Activated CD8-positive, alpha-beta memory T cell treated with anti-CD3 and anti-CD28 coated beads, Interleukin-2, amount 50 U/mL, for 48 hours (primary cell): ENCODE results near the gene NPM3.
A peak's percentile ranks its signal among the peaks of the same experiment; 100 is the strongest.
"Not testable (repeated sequence)": the region's sequence is repeated elsewhere in the genome, so short reads cannot be mapped to it uniquely, and the experiment has no call there.

Source experiments
- DNase-seq: peaks from one replicate; pipeline ENCODE4 v3.0.0-alpha.2; 2020

NPM3 gene

GRCh38 chr10:101803511-101803910 is 20.3 kb upstream of the NPM3 start:
- no peak for DNase-seq

- no peak for DNase-seq
Observed at GRCh38 chr10:101797403-101798059, 14.3 kb upstream of the NPM3 start.

GRCh38 chr10:101793526-101793925 is 10.3 kb upstream of the NPM3 start:
- DNase-seq, result no peak

GRCh38 chr10:101789686-101790085 is 6.4 kb upstream of the NPM3 start:
- DNase-seq, result no peak

DNA sequence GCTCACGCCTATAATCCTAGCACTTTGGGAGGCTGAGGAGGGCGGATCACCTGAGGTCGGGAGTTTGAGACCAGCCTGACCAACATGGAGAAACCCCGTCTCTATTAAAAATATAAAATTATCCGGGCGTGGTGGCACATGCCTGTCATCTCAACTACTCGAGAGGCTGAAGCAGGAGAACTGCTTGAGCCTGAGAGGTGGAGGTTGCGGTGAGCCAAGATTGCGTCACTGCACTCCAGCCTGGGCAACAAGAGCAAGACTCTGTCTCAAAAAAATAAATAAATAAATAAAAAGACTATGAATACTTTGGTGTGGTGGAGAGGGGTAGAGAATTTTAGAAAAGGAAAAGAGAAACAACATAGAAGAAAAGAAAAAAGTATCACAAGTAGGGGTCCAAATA is 6.0 kb upstream of the NPM3 start:
- DNase-seq, result not testable (repeated sequence)

DNA sequence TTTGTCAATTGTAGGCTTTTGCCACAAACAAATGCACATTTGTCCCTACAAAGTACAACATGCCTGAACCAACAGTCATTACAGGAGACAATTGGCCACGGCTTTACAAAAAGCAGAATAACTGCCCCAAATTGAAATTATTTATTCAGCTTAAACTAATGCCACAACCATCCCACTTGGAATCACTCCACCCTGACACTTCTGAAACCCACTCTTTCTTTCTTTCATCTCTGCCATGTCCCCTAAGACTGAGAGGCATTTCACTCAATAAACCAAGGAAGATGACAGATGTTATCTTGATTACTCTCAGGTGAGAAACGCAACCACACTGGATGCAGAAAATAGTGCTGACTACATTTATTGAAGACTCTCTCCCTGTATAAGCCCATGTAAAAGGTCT is 2.6 kb upstream of the NPM3 start:
- no peak for DNase-seq

DNA sequence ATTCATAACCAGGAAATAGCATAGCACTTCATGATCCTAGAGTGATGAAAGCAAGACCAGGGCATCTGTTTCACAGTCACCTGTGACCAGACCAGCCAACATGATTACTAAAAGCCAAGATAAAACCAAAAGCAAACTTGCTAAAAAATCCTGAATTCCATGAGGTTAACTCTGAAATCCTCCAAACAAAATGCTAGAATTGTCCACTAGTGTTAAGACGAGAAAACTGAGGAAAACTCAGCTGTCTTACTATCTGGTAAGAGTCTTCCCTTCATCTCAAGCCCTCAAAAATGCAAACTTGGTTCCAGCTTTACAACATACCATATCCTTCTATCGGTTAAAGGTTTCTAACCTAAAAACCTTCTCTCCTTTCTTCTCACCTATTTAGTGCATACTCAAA is 1.3 kb upstream of the NPM3 start:
- DNase-seq, result no peak

- no peak for DNase-seq
Observed at GRCh38 chr10:101783736-101784118, 481 bp upstream of the NPM3 start.

- DNase-seq, result no peak
Observed at GRCh38 chr10:101781984-101782810, 1.0 kb downstream of the NPM3 start.

DNA sequence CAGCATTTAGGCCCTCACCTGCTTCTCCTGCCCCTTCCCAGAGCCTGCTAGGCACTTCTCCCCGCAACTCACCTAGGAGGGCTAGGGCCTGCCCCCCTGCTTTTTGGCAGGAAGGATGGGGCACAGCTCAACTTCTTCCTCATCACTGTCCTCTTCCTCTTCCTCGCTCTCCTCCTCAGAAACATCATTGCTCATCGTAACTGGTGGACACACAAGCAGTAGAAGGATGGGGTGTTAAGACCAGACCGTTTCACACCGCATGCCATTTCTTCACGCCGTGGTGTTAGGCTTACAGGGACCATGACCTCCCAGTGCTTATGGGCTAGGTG is 1.6 kb downstream of the NPM3 start:
- no peak for DNase-seq

GRCh38 chr10:101780818-101781654 is 2.2 kb downstream of the NPM3 start:
- DNase-seq, result peak; percentile 89

- DNase-seq, result peak; percentile 55
Observed at GRCh38 chr10:101780187-101780817, 2.9 kb downstream of the NPM3 start.

DNA sequence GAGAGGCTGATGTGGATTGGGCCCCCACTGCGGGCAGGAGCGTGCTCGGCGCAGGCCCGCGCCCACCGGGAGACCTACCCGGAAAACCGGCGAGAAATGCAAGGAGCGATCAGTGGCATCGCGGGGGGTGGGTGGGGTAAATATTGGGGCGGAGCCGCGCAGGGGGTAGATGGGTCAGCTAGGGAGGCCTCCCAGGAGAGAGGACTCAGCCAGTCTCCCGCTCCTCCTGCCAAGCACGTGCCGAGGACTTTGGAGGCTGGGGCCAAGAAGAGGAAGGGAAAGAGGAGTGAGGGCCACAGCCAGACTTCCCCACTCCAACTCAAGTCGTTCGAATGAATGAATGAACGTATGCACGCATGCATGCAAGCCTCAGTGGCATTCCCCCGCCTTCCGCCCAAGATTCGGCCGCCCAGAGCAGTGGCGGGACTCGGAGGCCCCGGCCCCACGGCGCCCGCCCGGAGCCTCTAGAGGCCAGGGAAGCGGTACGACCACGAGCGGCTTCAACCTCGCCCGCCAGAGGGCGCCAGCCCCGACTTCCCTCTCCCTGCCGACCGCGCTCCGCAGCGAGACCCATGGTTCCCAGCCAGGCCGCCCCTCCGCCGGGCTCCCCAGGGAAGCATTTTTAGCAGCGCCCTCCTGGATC is 3.6 kb downstream of the NPM3 start:
- peak; percentile 97 for DNase-seq

DNA sequence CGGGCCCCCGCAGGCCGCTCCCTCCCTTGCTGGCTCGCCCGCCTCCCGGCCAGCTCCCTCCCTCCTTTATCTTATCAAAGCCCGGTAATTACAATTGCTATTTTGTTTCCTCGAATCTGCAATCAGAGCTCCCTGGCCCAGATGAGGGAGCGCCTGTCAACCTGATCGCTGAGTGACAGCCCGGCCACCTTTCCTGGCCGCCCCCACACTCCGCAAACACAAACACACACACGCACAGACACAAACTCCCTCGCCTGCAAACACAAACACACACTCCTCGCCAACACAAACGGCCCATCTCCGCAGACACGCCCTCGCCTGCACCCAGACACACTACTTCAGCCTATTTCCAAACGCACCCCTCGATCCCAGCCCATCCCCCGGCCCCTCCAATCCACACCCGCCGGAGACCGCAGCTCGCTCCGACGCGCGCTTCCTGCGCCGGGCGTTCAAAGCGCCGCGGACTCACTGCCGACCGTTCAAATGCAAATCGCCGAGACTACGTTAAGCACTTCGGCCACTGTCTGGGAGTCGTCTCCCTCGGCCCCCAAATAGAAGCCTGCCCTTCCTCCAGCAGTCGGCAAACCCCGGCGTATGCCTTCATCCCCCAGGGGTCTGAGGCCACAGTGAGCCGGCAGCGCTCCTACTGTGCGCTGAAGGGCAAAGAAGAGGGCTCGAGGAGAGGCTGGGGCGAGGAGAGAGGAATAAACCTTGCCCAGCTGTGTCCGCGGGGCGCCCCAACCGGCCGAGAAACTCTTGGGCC is 4.3 kb downstream of the NPM3 start:
- peak; percentile 62 for DNase-seq

DNA sequence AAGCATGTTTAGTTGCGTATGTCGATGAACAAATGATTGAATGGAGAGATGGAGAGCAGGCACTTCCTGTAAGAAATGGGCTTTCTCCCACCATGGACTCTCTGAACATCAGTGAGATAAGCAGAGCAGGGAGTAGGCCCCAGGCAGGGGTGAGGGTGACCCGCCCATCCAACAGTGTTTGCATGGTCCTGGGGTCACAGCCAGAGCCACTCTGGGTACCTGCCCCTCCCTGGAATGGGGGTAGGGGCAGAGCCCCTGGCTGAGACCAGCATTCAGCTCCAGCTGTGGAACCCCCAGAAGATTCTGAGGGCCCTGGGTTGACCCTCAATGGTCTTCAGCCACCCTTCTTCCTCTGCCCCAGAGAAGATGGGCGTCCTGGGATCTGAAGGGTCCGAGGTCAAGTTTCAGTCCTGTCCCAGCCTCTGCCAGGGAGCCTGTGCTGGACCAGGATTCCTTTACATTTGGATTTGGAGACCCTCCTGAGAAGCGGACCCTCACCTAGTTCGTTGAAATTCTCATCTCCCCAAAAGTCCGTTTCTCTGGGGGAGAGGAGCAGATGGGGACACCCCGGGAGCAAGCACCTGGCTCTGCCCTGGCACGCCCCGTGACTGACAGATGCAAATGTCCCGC is 5.0 kb downstream of the NPM3 start:
- peak; percentile 57 for DNase-seq

- peak; percentile 51 for DNase-seq
Observed at GRCh38 chr10:101777619-101778145, 5.6 kb downstream of the NPM3 start.

DNA sequence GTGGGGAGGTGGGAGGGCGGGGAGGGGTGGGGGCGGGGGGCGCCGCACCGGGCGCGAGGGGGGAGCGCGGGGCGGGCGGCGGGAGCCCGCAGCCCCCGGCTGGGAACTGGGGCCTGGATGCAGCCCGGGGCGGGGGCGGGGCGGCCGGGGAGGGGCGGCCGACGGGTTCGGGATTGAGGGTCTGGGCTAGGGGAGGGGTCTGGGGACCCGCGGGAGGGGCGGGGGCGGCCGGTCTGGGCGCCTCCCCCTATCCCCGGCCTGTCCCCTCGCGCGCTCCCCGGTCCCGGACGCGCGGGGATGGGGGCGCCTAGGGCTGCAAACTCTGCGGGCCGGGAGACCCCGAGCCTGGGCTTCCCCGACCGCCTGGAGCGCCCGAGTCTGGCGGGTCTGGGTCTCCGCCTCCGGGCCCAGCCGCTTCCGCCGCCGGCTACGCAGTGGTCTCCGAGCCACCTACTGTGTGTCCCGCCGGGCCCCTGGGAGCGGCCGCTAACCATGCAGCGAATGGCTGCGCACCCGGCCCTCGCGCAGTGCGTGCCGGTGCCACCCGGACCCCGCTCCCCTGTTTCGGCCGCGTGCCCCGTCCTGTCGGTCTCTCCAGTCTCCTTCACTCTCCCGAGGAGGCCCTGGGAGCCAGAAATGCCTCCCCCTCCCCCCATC is 7.0 kb downstream of the NPM3 start:
- DNase-seq, result peak; percentile 52

DNA sequence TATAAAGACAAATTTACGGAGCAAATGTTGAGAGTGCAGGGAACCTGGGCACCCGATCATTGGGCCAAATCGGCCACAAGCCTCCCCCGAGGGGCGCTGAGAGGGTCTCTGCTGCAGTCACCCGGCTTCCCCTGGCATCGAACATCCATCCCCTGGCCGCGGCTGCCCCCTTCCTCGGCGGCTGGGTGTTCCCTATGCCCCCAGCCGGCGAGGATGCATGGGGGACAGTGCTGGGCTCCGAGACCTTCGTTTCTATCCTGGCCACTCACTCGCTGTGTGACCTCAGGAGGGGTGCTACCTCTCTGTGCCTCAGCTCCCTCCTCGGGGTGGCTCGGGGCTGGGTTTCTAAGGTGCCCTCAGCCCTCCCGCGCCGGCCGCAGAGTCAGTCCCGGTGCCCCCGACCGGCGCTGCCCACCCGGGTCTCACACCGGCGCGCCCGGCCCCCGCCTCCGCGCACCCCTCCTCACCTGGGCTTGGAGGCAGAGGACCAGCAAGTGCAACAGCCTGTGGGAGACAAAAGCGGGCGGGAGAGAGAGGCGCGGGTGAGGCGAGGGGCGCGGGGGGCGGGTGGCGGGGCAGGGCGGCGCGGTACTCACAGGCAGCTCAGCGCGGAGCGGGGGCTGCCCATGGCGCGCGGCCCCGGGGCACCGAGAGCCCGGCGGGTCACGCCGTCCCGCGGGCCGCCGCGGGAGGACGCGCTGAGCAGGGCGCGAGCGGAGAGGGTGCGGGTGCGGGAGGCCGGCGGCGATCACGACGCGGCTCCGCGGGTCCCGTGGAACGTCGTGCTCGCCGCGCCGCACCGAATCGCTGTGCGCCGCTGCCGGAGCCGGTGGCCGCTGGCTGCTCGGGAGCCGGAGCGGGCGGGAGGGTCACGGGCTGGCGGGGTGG is 7.7 kb downstream of the NPM3 start, which contains the start of gene FGF8:
Gene FGF8, minus strand, starts transcription at position 842 of the 888 bp plus-strand sequence. Its CDS starts 214 bp downstream, at position 628.
- peak; percentile 50 for DNase-seq

DNA sequence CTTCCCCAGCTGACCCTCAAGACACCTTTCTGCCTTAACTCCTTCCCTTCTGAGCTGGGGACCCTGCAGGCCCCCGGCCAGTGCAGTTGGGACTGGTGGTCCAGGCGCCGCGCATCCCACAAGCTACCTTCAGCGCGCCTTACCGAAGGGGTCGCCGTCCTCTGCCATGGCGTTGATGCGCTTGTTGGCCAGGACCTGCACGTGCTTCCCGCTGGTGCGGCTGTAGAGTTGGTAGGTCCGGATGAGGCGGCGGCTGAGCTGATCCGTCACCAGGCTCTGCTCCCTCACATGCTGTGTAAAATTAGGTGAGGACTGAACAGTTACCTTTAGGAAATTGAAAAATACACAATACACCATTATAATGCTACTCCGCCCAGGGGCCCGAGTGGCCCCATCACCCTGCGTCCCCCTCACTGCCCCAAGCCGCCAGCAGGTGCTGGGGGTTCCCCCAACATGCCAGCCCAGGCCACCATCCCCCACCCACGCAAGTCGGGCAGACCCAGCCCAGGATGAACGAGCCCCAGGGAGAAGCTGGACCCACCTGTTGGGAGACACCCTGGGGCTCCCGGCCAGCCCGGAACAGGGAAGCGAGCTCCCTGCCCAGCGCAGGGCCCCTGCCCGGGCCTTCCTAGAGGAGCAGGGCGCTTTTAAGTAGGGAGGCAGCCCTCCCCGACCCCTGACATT is 8.5 kb downstream of the NPM3 start:
- DNase-seq, result no peak
